BE2C (cell line): ENCODE data around the gene C2orf72. TPM values are rescaled to one million over a fixed set of nuclear protein-coding genes. Genes with fewer than 3 reads are reported as not detected.

Source experiments
- DNase-seq: peaks from one replicate; pipeline ENCODE4 v3.0.0-alpha.2; 2020
- H3K27me3 ChIP-seq: fragments of 250-450 bp; sonication (Bioruptor Pico); 2 replicates; pipeline ENCODE4 v1.5.1; 2020; ENCODE audit warnings: mild to moderate bottlenecking
- H3K36me3 ChIP-seq: fragments of 250-450 bp; sonication (Bioruptor Pico); 2 replicates; pipeline ENCODE4 v1.5.1; 2020; ENCODE audit warnings: mild to moderate bottlenecking
- H3K4me1 ChIP-seq: fragments of 250-450 bp; sonication (Bioruptor Pico); 2 replicates; pipeline ENCODE4 v1.5.1; 2020
- H3K4me3 ChIP-seq: 2 replicates; pipeline ENCODE4 v1.5.1; 2011; ENCODE audit warnings: low read depth, low read length
- H3K9me3 ChIP-seq: fragments of 250-450 bp; sonication (Bioruptor Pico); 2 replicates; pipeline ENCODE4 v1.5.1; 2020
- CTCF ChIP-seq: IDR thresholded peaks from 2 replicates; pipeline ENCODE4 v1.5.1; 2012; ENCODE audit warnings: mild to moderate bottlenecking, low read depth, low read length
- polyA plus RNA-seq: library from polyadenylated mRNA; unstranded; fragments of >200 nt; gene quantifications from one replicate; pipeline ENCODE4 v1.2.1, GENCODE V29; 2012; ENCODE audit warnings: low read depth, missing spikeins; ENCODE audit not compliant: insufficient read length, insufficient read depth

C2orf72 gene
- not detected for polyA plus RNA-seq

- no peak for TF ChIP-seq CTCF
- Histone ChIP-seq H3K9me3 (no peaks in the 10 kb centered on the region; the same call in 1 of the 2 replicates), H3K4me1 (no peaks in the 10 kb centered on the region), H3K36me3 (no peaks in the 10 kb centered on the region), H3K27me3 (peaks cover 86% of the 10 kb centered on the region), H3K4me3 (no peak within 1 kb of the TSS)
- peak; percentile 33 for DNase-seq
Observed at GRCh38 chr2:231037202-231037730, at the start of gene C2orf72. TSS of gene C2orf72 (plus strand) at chr2:231037523. CDS start at chr2:231037566, 43 bp downstream.

- TF ChIP-seq CTCF, result no peak
- H3K36me3 ChIP-seq, result no peaks in the 10 kb centered on the region
- DNase-seq, result no peak
- no peaks in the 10 kb centered on the region; the same call in 1 of the 2 replicates for H3K4me1 ChIP-seq
- H3K9me3 ChIP-seq, result no peaks in the 10 kb centered on the region
- no peak overlapping the region for H3K4me3 ChIP-seq
- no peaks in the 10 kb centered on the region for H3K27me3 ChIP-seq
Observed at GRCh38 chr2:230989731-230990130, 47.6 kb upstream of the C2orf72 start.

GRCh38 chr2:230990131-230990898, 47.0 kb upstream of the C2orf72 start:
- no peak overlapping the region for H3K4me3 ChIP-seq
- H3K27me3 ChIP-seq, result no peaks in the 10 kb centered on the region
- TF ChIP-seq CTCF, result no peak
- no peaks in the 10 kb centered on the region for H3K9me3 ChIP-seq
- no peaks in the 10 kb centered on the region for H3K36me3 ChIP-seq
- H3K4me1 ChIP-seq, result no peaks in the 10 kb centered on the region; the same call in 1 of the 2 replicates
- DNase-seq, result no peak

GRCh38 chr2:230990899-230991150, 46.5 kb upstream of the C2orf72 start:
- no peaks in the 10 kb centered on the region for H3K36me3 ChIP-seq
- H3K4me3 ChIP-seq, result no peak overlapping the region
- no peak for TF ChIP-seq CTCF
- no peaks in the 10 kb centered on the region for H3K9me3 ChIP-seq
- no peaks in the 10 kb centered on the region; the same call in 1 of the 2 replicates for H3K4me1 ChIP-seq
- no peak for DNase-seq
- no peaks in the 10 kb centered on the region for H3K27me3 ChIP-seq

- Histone ChIP-seq H3K4me3 (no peak overlapping the region), H3K9me3 (no peaks in the 10 kb centered on the region), H3K27me3 (no peaks in the 10 kb centered on the region), H3K36me3 (no peaks in the 10 kb centered on the region), H3K4me1 (no peaks in the 10 kb centered on the region; the same call in 1 of the 2 replicates)
- DNase-seq, result no peak
- no peak for TF ChIP-seq CTCF
Observed at GRCh38 chr2:230991598-230991997, 45.7 kb upstream of the C2orf72 start.

GRCh38 chr2:230995821-230996220, 41.5 kb upstream of the C2orf72 start, which contains the start of gene SPATA3:
TSS of gene SPATA3 (plus strand) at chr2:230996121. CDS start at chr2:230996234, 113 bp downstream.
- Histone ChIP-seq H3K4me1 (no peaks in the 10 kb centered on the region), H3K4me3 (no peak within 1 kb of the TSS), H3K27me3 (peaks cover 15% of the 10 kb centered on the region), H3K9me3 (no peaks in the 10 kb centered on the region), H3K36me3 (no peaks in the 10 kb centered on the region)
- no peak for TF ChIP-seq CTCF
- DNase-seq, result no peak
